Testis (tissue), 2 donors: ENCODE data around the gene IFIT2.

Experiments used
- CTCF ChIP-seq, 3 experiments: fragments of 450-650 bp in 2 of 3; fragments of 200-600 bp in 1 of 3; sonication (generic) in 1 of 3; IDR thresholded peaks; one replicate each; pipeline ENCODE4 v1.5.1; 2016 to 2019; ENCODE audit warnings: antibody characterized with exemption in 3 of 3, mild to moderate bottlenecking in 2 of 3, moderate library complexity in 1 of 3
- POLR2A ChIP-seq: fragments of 450-650 bp; IDR thresholded peaks from one replicate; pipeline ENCODE4 v1.6.1; 2017; ENCODE audit warnings: antibody characterized with exemption, mild to moderate bottlenecking, moderate library complexity

- TF ChIP-seq CTCF (IDR thresholded peaks at IDR 0.05) (no peak), POLR2A (no peak)
Measured at GRCh38 chr10:89297791-89298190, 4.1 kb upstream of the IFIT2 start.
